ENCODE data around the gene ABLIM3.

ABLIM3 gene

GRCh38 chr5:149246906-149247305 is 105.6 kb downstream of the ABLIM3 start:
- no peaks in the 10 kb centered on the region for H3K9me3 ChIP-seq (ENCODE audit: control insufficient read depth, low read length)
- peaks cover 10% of the 10 kb centered on the region for H3K4me1 ChIP-seq (ENCODE audit: control insufficient read depth, insufficient read depth, low read length)
- H3K9ac ChIP-seq (ENCODE audit: low read length), result no peak overlapping the region
- no peak for DNase-seq (ENCODE audit: low read depth)
- H3K4me3 ChIP-seq (ENCODE audit: low read length), result no peak overlapping the region
- peaks cover 92% of the 10 kb centered on the region for H3K36me3 ChIP-seq (ENCODE audit: control insufficient read depth, insufficient read depth, low read length, severe bottlenecking)
- H3K27me3 ChIP-seq (replicated peaks; ENCODE audit: control insufficient read depth, insufficient read depth, low read length), result no peaks in the 10 kb centered on the region

GRCh38 chr5:149247726-149248125 is 106.4 kb downstream of the ABLIM3 start:
- Histone ChIP-seq H3K27me3 (replicated peaks; ENCODE audit: control insufficient read depth, insufficient read depth, low read length) (no peaks in the 10 kb centered on the region), H3K4me3 (ENCODE audit: low read length) (no peak overlapping the region), H3K9ac (ENCODE audit: low read length) (no peak overlapping the region), H3K4me1 (ENCODE audit: control insufficient read depth, insufficient read depth, low read length) (peaks cover 10% of the 10 kb centered on the region), H3K9me3 (ENCODE audit: control insufficient read depth, low read length) (no peaks in the 10 kb centered on the region), H3K36me3 (ENCODE audit: control insufficient read depth, insufficient read depth, low read length, severe bottlenecking) (peaks cover 92% of the 10 kb centered on the region)
- no peak for DNase-seq (ENCODE audit: low read depth)

DNA sequence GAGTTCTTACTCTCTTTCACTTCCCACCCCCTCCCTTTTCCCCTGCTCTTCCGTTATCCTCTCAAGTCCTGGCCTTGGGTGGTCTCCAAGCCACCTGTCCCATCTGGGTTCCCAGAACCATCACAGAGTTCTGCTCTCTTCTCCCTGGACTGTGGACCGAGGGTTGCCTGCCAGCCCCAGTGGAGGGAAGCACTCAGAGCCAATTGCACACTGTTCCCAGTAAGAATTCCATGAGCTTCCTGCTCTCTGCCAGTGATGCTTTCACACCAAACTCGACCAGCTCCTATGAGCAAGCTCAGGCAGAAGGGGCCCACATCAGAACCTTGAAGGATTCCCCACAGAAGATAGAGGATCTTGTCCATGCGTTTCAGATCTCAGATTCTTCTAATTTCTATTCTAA is 110.3 kb downstream of the ABLIM3 start:
- no peak overlapping the region for H3K4me3 ChIP-seq (ENCODE audit: low read length)
- H3K9me3 ChIP-seq (ENCODE audit: control insufficient read depth, low read length), result no peaks in the 10 kb centered on the region
- no peak overlapping the region for H3K9ac ChIP-seq (ENCODE audit: low read length)
- H3K27me3 ChIP-seq (replicated peaks; ENCODE audit: control insufficient read depth, insufficient read depth, low read length), result no peaks in the 10 kb centered on the region
- peaks cover 20% of the 10 kb centered on the region for H3K4me1 ChIP-seq (ENCODE audit: control insufficient read depth, insufficient read depth, low read length)
- DNase-seq (ENCODE audit: low read depth), result no peak
- H3K36me3 ChIP-seq (ENCODE audit: control insufficient read depth, insufficient read depth, low read length, severe bottlenecking), result peaks cover 87% of the 10 kb centered on the region

GRCh38 chr5:149254506-149254905 is 113.2 kb downstream of the ABLIM3 start:
- H3K27me3 ChIP-seq (replicated peaks; ENCODE audit: control insufficient read depth, insufficient read depth, low read length), result no peaks in the 10 kb centered on the region
- peak; percentile 63 for DNase-seq (ENCODE audit: low read depth)
- H3K9me3 ChIP-seq (ENCODE audit: control insufficient read depth, low read length), result no peaks in the 10 kb centered on the region
- H3K4me1 ChIP-seq (ENCODE audit: control insufficient read depth, insufficient read depth, low read length), result peaks cover 34% of the 10 kb centered on the region
- H3K9ac ChIP-seq (ENCODE audit: low read length), result no peak overlapping the region
- peaks cover 73% of the 10 kb centered on the region for H3K36me3 ChIP-seq (ENCODE audit: control insufficient read depth, insufficient read depth, low read length, severe bottlenecking)
- no peak overlapping the region for H3K4me3 ChIP-seq (ENCODE audit: low read length)

GRCh38 chr5:149256451-149256850 is 115.2 kb downstream of the ABLIM3 start:
- Histone ChIP-seq H3K4me1 (ENCODE audit: control insufficient read depth, insufficient read depth, low read length) (peaks cover 24% of the 10 kb centered on the region), H3K36me3 (ENCODE audit: control insufficient read depth, insufficient read depth, low read length, severe bottlenecking) (peaks cover 54% of the 10 kb centered on the region), H3K27me3 (replicated peaks; ENCODE audit: control insufficient read depth, insufficient read depth, low read length) (no peaks in the 10 kb centered on the region), H3K9me3 (ENCODE audit: control insufficient read depth, low read length) (no peaks in the 10 kb centered on the region), H3K9ac (ENCODE audit: low read length) (no peak overlapping the region), H3K4me3 (ENCODE audit: low read length) (no peak overlapping the region)
- DNase-seq (ENCODE audit: low read depth), result peak; percentile 33

GRCh38 chr5:149257131-149257530 is 115.8 kb downstream of the ABLIM3 start:
- Histone ChIP-seq H3K4me3 (ENCODE audit: low read length) (no peak overlapping the region), H3K9me3 (ENCODE audit: control insufficient read depth, low read length) (no peaks in the 10 kb centered on the region), H3K36me3 (ENCODE audit: control insufficient read depth, insufficient read depth, low read length, severe bottlenecking) (peaks cover 47% of the 10 kb centered on the region), H3K27me3 (replicated peaks; ENCODE audit: control insufficient read depth, insufficient read depth, low read length) (no peaks in the 10 kb centered on the region), H3K9ac (ENCODE audit: low read length) (no peak overlapping the region), H3K4me1 (ENCODE audit: control insufficient read depth, insufficient read depth, low read length) (peaks cover 24% of the 10 kb centered on the region)
- DNase-seq (ENCODE audit: low read depth), result no peak

GRCh38 chr5:149257889-149258705 is 116.8 kb downstream of the ABLIM3 start:
- H3K4me1 ChIP-seq (ENCODE audit: control insufficient read depth, insufficient read depth, low read length), result peaks cover 24% of the 10 kb centered on the region
- H3K9ac ChIP-seq (ENCODE audit: low read length), result no peak overlapping the region
- no peaks in the 10 kb centered on the region for H3K27me3 ChIP-seq (replicated peaks; ENCODE audit: control insufficient read depth, insufficient read depth, low read length)
- peaks cover 37% of the 10 kb centered on the region for H3K36me3 ChIP-seq (ENCODE audit: control insufficient read depth, insufficient read depth, low read length, severe bottlenecking)
- no peak overlapping the region for H3K4me3 ChIP-seq (ENCODE audit: low read length)
- DNase-seq (ENCODE audit: low read depth), result peak; percentile 63
- no peaks in the 10 kb centered on the region for H3K9me3 ChIP-seq (ENCODE audit: control insufficient read depth, low read length)

DNA sequence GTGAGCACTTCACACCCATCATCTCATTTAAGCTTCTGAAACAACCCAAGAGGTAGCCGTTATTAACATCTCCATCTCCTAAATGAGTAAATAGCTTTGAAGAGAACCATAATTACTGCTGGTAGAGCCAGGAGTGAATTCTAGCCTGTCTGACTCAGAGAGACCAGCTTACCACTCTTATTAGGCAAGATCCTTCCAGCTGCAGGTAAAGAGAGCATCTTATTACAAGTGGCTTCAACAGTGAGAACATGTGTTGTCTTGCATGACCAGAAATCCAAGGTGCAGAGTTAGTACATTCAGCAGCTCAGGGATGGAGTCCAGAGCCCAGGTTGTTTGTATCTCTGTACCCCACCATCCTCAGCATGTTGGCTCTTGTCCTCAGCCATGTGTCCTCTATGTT is 119.5 kb downstream of the ABLIM3 start:
- Histone ChIP-seq H3K9me3 (ENCODE audit: control insufficient read depth, low read length) (no peaks in the 10 kb centered on the region), H3K36me3 (ENCODE audit: control insufficient read depth, insufficient read depth, low read length, severe bottlenecking) (peaks cover 21% of the 10 kb centered on the region), H3K27me3 (replicated peaks; ENCODE audit: control insufficient read depth, insufficient read depth, low read length) (peaks cover 4% of the 10 kb centered on the region), H3K4me1 (ENCODE audit: control insufficient read depth, insufficient read depth, low read length) (peaks cover 22% of the 10 kb centered on the region), H3K4me3 (ENCODE audit: low read length) (no peak overlapping the region), H3K9ac (ENCODE audit: low read length) (no peak overlapping the region)
- no peak for DNase-seq (ENCODE audit: low read depth)

DNA sequence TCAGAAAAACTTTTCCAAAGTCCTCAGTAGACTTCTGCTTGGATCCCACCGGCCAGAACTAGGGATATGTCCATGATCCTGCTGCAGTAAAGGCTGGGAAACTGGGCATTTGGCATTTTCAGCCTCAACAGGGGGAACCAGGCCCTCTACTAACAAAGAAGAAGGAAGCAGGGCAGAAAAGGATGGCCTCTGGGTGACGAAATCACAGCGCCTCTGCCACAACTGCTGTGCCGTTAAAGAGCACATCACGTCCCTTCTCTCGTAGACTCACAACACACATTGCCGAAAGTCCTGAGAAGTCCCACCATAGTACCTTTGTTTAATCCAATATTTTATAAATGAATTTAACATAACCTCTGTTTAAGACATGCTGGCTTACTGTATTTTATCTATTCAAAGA is 120.0 kb downstream of the ABLIM3 start:
- H3K4me3 ChIP-seq (ENCODE audit: low read length), result no peak overlapping the region
- H3K9ac ChIP-seq (ENCODE audit: low read length), result no peak overlapping the region
- H3K9me3 ChIP-seq (ENCODE audit: control insufficient read depth, low read length), result no peaks in the 10 kb centered on the region
- DNase-seq (ENCODE audit: low read depth), result no peak
- peaks cover 16% of the 10 kb centered on the region for H3K36me3 ChIP-seq (ENCODE audit: control insufficient read depth, insufficient read depth, low read length, severe bottlenecking)
- H3K27me3 ChIP-seq (replicated peaks; ENCODE audit: control insufficient read depth, insufficient read depth, low read length), result peaks cover 4% of the 10 kb centered on the region
- peaks cover 17% of the 10 kb centered on the region for H3K4me1 ChIP-seq (ENCODE audit: control insufficient read depth, insufficient read depth, low read length)

- H3K9me3 ChIP-seq (ENCODE audit: control insufficient read depth, low read length), result no peaks in the 10 kb centered on the region
- peaks cover 15% of the 10 kb centered on the region for H3K36me3 ChIP-seq (ENCODE audit: control insufficient read depth, insufficient read depth, low read length, severe bottlenecking)
- no peak for DNase-seq (ENCODE audit: low read depth)
- no peak overlapping the region for H3K4me3 ChIP-seq (ENCODE audit: low read length)
- no peak overlapping the region for H3K9ac ChIP-seq (ENCODE audit: low read length)
- peaks cover 8% of the 10 kb centered on the region for H3K4me1 ChIP-seq (ENCODE audit: control insufficient read depth, insufficient read depth, low read length)
- H3K27me3 ChIP-seq (replicated peaks; ENCODE audit: control insufficient read depth, insufficient read depth, low read length), result peaks cover 4% of the 10 kb centered on the region
These were observed 121.0 kb downstream of the ABLIM3 start for GRCh38 chr5:149262315-149262714.

GRCh38 chr5:149264439-149265067 is 123.3 kb downstream of the ABLIM3 start:
- no peak for DNase-seq (ENCODE audit: low read depth)
- Histone ChIP-seq H3K4me3 (ENCODE audit: low read length) (no peak overlapping the region), H3K27me3 (replicated peaks; ENCODE audit: control insufficient read depth, insufficient read depth, low read length) (peaks cover 4% of the 10 kb centered on the region), H3K9ac (ENCODE audit: low read length) (no peak overlapping the region), H3K36me3 (ENCODE audit: control insufficient read depth, insufficient read depth, low read length, severe bottlenecking) (no peaks in the 10 kb centered on the region), H3K4me1 (ENCODE audit: control insufficient read depth, insufficient read depth, low read length) (no peaks in the 10 kb centered on the region), H3K9me3 (ENCODE audit: control insufficient read depth, low read length) (peaks cover 16% of the 10 kb centered on the region)
